ENCODE measurements around the gene HNRNPA1L2. TPM values are rescaled to one million over a fixed set of nuclear protein-coding genes. Genes with fewer than 3 reads are reported as not detected.
"Not testable (repeated sequence)": the region's sequence is repeated elsewhere in the genome, so short reads cannot be mapped to it uniquely, and the experiment has no call there.

Gene HNRNPA1L2
- 4.9 and 7.4 TPM in 2 replicates for total RNA-seq (ENCODE audit: low replicate concordance)

DNA sequence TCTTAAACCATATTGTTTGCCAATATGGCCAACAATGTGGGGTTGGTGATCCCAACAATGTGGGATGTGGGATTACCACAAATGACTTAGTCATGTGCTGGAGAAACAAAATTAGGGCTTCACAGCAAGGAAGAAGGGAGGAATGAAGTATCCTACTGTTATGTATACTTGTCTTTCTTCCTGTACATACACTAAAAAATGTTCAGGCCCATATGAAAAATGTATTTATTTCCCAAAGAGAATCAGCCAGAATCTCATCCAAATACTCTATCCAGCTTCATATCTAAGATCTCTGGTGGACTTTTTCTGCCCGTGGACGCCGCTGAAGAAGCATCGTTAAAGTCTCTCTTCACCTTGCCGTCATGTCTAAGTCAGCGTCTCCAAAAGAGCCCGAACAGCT, at the start of gene HNRNPA1L2:
TSS of gene HNRNPA1L2 (plus strand) at position 301 of the 400 bp plus-strand sequence. CDS start at position 363, 62 bp downstream.
- no peak within 1 kb of the TSS for H3K4me3 ChIP-seq (ENCODE audit: low read depth, low read length)
- TF ChIP-seq, protein P1, sequence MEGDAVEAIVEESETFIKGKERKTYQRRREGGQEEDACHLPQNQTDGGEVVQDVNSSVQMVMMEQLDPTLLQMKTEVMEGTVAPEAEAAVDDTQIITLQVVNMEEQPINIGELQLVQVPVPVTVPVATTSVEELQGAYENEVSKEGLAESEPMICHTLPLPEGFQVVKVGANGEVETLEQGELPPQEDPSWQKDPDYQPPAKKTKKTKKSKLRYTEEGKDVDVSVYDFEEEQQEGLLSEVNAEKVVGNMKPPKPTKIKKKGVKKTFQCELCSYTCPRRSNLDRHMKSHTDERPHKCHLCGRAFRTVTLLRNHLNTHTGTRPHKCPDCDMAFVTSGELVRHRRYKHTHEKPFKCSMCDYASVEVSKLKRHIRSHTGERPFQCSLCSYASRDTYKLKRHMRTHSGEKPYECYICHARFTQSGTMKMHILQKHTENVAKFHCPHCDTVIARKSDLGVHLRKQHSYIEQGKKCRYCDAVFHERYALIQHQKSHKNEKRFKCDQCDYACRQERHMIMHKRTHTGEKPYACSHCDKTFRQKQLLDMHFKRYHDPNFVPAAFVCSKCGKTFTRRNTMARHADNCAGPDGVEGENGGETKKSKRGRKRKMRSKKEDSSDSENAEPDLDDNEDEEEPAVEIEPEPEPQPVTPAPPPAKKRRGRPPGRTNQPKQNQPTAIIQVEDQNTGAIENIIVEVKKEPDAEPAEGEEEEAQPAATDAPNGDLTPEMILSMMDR (IDR thresholded peaks at IDR 0.05; ENCODE audit: insufficient read depth, low read length) = no peak
- DNase-seq (ENCODE audit: low read depth) = no peak

DNA sequence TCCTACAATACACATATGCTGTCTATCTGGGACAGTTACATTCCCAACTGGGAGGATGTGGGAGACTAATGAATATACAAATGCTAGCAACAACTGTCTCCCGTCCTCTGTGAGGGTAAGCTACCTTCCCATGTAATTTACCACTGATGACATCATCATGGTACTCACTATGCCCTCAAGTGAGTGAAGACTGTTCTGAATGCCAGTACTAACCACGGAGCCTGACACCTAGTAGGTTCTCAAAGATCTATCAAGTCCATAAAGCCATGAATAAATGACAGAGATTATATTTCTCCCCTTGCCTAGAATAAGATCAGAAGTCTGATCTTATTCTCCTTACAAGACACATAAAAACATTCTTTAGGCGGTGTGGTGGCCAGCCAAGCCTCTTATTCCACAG, 49.1 kb upstream of the HNRNPA1L2 start:
- H3K4me3 ChIP-seq (ENCODE audit: low read depth, low read length); DNase-seq (ENCODE audit: low read depth): not testable (repeated sequence)

GRCh38 chr13:52593812-52594211, 48.4 kb upstream of the HNRNPA1L2 start:
- DNase-seq (ENCODE audit: low read depth) = not testable (repeated sequence)

GRCh38 chr13:52594295-52594694, 47.9 kb upstream of the HNRNPA1L2 start:
- H3K4me3 ChIP-seq (ENCODE audit: low read depth, low read length); DNase-seq (ENCODE audit: low read depth): not testable (repeated sequence)

More at GRCh38 chr13:52593812-52594211, 48.4 kb upstream of the HNRNPA1L2 start:
- not testable (repeated sequence) for H3K4me3 ChIP-seq (ENCODE audit: low read depth, low read length)

DNA sequence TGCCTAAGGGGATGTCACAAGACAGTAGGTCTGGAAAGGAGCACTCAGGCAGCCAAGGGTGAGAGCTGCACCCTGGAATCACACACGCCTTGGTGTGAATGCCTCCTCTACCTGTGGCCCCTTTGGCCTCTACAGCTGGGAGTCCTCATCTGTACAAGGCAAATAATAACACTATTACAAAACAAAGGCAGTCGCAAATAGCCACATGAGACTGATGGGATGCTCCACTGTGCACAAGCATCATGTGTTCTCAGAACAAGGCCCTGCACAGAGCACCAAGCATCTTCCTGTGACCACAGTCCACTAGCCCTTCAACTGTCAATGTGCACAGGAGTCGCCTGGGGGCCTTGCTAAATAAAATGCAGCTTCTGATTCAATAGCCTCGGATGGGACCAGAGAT, 44.6 kb upstream of the HNRNPA1L2 start:
- DNase-seq (ENCODE audit: low read depth) = no peak

DNA sequence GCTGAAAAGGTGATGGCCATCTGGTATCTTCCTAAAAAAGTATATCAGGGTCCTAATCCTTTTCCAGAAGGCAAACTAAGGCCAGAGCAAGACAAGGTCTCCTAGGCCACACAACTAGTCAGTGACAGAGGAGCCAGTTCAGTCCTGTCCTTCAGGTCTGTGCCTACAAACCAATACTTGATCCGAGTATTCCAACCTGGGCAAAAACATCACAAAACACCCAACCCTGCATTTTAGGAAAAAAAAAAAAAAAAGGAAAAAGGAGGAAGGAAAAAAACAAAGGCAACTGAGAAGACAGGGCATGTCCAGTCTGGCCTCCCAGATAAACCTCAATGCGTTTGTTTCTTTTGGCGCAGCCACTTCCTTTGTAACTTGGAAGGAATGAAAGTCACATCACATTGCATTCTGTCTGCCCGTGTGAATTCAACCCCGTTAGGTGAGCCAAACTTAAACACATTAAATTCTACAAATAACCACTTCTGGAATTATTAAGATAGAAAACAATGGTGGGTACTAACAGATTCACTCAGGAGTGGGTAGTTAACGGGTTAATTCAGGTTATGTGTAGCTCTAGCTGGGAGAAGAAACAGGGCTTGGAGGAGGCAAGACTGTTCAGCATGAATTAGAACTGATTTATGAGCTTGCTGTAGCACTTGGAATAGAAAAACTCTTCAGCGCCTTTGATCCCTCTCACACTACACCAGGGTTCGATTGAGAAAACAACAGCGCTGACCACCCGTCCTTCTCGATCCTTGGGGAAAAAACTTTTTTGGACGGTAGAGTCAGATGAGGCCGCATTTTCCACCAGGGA, 43.0 kb upstream of the HNRNPA1L2 start:
- TF ChIP-seq, protein P1 (IDR thresholded peaks at IDR 0.05; ENCODE audit: insufficient read depth, low read length) = no peak
- peak overlapping the region; percentile 71 for H3K4me3 ChIP-seq (ENCODE audit: low read depth, low read length)
- peak; percentile 87 for DNase-seq (ENCODE audit: low read depth)

More for the DNA sequence above, 44.6 kb upstream of the HNRNPA1L2 start:
- no peak overlapping the region for H3K4me3 ChIP-seq (ENCODE audit: low read depth, low read length)
- TF ChIP-seq, protein P1 (IDR thresholded peaks at IDR 0.05; ENCODE audit: insufficient read depth, low read length) = no peak

DNA sequence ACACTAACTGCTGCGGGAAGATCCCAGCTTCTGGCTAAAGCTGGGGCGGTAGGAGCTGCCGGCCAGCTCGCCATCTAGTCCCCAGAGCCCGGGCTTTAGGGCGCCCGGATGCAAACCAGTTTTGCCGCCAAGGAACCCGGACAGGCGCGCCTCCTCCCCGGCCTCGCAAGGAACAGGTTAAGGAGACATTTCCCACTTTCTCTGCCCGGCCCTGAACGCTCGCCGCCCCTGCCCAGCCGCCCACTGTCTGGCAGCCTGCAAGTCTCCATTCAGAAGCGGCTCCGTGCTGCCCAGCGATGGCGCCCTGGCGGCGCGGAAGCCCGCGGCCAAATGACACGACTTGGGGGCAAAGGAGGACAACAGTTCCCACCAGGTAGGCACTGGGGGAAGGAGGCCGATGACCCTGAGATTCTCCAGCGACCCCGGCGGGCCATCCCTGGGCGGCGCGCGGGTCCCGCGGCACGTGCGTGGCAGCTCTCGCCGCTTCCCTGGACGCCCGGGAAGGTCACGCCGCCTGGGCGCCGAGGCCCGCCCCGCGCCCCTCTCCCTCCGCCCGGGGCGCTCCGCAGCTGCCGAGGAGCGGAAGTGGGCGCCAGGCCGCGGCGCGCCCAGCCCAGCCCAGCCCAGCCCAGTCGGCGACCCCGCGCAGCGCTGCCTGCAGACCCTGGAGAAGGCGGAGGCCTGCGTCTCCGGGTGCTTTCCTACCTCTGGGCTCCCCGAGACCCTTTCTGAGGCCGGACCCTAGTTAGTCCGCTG, 42.2 kb upstream of the HNRNPA1L2 start:
- TF ChIP-seq, protein P1 (IDR thresholded peaks at IDR 0.05; ENCODE audit: insufficient read depth, low read length) = no peak
- no peak for DNase-seq (ENCODE audit: low read depth)
- peak overlapping the region; percentile 71 for H3K4me3 ChIP-seq (ENCODE audit: low read depth, low read length)

GRCh38 chr13:52600666-52601065, 41.6 kb upstream of the HNRNPA1L2 start:
- DNase-seq (ENCODE audit: low read depth) = peak; percentile 54
- peak overlapping the region; percentile 71 for H3K4me3 ChIP-seq (ENCODE audit: low read depth, low read length)
- TF ChIP-seq, protein P1 (IDR thresholded peaks at IDR 0.05; ENCODE audit: insufficient read depth, low read length) = no peak

GRCh38 chr13:52603316-52603715, 38.9 kb upstream of the HNRNPA1L2 start:
- not testable (repeated sequence) for H3K4me3 ChIP-seq (ENCODE audit: low read depth, low read length); DNase-seq (ENCODE audit: low read depth)

DNA sequence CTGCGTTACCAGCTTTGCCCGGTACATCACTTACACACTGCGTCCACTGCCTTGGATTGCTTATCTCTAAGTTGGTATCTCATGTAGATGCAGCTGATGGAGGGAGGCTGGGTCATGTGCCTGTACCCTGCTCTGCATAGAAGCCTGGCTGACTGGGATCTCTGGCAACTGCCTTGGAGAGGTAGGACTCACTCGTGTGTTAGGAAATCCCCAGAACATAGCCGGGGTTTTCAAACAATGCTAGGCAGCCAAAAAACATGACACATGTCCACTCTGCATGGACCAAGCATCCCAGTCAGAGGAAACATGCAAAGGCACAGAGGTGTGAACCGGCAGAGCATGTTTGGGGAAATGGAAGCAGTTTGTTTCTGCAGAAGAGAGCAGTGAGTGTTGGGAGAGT, 36.1 kb upstream of the HNRNPA1L2 start:
- peak; percentile 17 for DNase-seq (ENCODE audit: low read depth)
- not testable (repeated sequence) for H3K4me3 ChIP-seq (ENCODE audit: low read depth, low read length)

GRCh38 chr13:52606795-52607194, 35.4 kb upstream of the HNRNPA1L2 start:
- H3K4me3 ChIP-seq (ENCODE audit: low read depth, low read length) = not testable (repeated sequence)
- DNase-seq (ENCODE audit: low read depth) = peak; percentile 50

DNA sequence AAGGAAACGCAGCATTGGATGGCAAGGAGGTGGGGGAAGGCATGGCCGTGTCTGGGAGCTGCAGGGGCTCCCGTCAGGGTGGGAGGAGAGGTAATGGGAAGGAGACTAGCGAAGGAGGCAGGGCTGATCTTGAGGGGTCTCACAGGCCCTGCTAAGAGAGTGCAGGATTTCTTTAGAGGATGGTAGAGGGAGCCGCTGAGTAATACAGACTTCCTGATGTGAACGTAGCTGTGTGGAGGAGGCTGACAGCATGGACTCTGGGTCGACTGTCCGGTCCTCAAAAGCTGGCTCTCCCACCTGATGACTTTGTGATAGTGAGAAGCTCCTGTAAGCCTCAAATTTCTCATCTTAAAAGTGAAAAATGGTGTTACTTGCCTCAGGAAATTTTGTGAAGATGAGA, 34.0 kb upstream of the HNRNPA1L2 start:
- H3K4me3 ChIP-seq (ENCODE audit: low read depth, low read length); DNase-seq (ENCODE audit: low read depth): not testable (repeated sequence)
